GM21528 (cell line): Measurements from ENCODE around the gene TRPT1.

Source experiments
- ATAC-seq: cut with Tn5 transposase; IDR thresholded peaks from one replicate; pipeline ENCODE4 v1.9.1; 2021; ENCODE audit warnings: mild to moderate bottlenecking, moderate library complexity; ENCODE audit not compliant: unreplicated experiment, low FRiP score

TRPT1 gene

DNA sequence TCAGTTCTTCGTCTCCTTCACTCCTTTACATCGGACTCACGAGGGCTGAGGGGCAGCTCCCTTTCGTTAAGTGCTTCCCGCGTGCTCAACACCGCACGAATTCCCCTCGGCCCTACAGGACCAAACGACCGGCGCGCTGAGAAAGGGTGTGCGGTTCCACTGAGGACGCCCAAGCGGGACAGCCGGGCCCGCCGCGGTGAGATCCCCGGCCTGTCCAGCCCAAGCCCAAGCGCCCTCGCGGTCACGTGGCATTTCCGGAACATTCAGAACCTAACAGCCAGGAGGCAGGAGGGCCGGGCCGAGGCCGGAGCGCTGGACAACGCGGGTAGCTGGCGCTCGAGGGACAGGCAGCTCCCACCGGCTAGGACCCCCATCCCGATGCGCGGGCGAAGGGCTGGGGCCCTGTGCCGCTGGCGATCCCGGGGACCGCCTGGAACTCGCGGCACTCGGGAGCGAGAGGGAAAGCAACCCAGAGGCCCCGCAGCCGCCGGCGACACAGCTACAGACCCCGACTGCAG is 40.8 kb downstream of the TRPT1 start:
- peak; percentile 35 for ATAC-seq

DNA sequence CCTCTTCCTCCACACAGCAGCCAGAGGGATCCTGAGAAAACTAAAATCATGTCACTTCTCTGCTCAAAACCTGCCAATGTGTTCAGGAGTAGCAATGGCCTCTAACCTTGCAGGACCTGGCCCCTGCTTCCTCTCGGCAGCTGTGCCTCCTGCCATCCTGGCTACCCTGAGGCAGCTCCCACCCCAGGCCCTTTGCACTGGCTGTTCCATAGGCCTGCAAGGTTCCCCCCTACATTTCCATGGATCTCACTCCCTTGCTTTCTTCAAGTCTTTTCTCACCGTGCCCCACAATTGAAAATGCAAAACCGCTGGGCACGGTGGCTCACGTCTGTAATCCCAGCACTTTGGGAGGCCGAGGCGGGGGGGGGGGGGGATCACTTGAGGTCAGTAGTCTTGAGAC is 42.1 kb downstream of the TRPT1 start:
- ATAC-seq, result no peak

DNA sequence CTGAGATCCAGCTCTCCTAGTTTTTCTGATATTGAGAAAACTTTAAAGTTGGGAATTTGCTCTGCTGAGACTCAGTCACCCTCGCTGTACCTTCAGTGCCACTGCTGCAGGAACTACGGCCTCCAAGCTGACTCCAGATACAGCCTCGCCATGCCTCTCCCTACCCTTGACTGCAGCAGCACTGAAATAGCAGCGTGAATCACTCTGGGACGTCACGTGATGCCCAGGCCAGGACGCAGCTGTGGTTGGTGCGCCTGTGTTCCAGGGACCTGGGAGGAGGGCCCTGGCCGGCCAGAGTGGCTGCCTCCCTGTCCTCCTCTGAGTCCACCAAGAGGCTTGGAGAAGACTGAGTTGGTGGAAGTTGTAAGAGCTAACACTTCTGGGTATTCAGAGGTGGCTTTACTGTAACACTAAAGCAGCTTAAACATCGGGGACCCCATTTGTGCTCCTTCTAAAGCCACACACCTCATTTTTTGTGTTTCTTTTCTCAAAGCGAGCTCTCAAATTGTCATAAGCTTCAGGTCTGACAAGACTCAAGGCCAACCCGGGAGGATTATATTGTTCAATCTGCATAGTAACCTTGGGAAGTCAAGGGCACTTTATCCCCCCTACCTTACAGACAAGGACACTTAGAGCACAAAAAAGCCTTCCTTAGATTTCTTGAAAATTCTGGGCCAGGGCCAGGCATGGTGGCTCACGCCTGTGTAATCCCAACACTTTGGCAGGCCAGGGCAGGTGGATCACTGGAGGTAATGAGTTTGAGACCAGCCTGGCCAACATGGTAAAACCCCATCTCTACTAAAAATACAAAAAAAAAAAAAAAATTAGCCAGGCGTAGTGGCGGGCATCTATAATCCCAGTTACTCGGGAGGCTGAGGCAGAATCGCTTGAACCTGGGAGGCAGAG is 44.2 kb downstream of the TRPT1 start:
- ATAC-seq, result no peak

DNA sequence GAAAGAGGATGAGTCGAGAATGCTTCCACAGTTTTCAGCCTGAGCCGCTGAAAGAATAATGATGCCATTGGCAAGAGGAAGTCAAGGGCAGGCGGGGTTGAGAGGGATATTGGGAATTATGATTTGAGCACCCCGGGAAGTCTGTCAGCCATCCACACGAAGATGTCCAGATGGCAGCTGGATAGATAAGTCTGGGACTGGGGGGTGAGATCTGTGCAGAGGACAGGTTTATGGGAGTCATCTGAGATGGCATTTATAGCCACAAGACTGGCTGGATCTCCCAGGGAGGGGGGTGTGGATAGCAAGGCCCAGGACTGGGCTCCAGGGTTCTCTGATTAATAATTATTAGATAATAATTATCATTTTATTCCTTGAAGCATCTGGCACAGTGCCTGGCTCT is 45.1 kb downstream of the TRPT1 start:
- ATAC-seq, result no peak

DNA sequence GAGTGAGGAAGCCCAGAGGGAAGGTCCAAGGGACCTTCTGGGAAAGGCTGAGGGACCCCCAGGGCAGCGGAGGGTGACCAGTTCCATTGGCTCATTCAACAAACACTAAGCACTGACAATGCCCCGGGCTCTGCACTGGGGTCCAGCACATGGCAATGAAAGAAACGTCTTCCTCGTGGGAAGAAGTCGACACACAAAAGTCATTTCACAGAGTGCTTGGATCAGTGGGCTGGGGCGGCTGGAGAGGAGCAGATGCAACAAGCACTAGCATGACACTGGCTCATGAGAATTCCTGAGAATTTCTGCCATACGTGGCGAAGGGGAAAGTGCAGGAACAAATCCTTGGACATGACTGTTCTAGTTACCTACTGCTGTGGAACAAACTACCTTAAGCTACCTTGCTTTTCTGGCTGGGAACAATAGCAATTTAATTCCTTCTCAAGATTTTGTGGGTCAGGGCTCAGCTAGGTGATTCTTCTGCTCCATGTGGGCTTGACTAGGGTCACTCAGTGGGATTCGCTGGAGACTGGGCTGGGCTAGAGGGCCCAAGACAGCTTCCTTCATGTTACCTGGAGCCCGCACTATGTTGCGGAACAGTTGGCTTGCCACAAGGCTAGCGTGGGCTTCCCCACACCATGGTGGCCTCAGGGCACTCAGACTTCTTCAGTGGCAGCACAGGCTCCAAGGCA is 46.9 kb downstream of the TRPT1 start:
- no peak for ATAC-seq

DNA sequence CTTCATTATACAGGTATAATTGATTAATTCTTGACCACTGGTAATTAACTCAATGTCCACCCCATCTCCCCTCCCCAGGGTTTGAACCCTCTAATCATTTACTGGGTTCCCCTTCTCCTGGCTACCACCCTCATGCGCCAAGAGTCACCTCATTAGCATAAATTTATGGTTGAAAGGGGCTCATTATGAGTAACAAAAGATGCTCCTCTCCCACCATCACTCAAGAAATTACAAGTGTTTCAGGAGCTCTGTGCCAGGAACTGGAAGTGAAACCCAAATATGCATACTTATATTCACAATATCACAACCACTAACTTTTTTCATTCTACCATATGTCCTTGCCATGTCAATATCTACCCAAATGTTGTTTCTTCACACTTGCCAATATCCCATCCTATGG is 47.8 kb downstream of the TRPT1 start:
- ATAC-seq, result no peak

DNA sequence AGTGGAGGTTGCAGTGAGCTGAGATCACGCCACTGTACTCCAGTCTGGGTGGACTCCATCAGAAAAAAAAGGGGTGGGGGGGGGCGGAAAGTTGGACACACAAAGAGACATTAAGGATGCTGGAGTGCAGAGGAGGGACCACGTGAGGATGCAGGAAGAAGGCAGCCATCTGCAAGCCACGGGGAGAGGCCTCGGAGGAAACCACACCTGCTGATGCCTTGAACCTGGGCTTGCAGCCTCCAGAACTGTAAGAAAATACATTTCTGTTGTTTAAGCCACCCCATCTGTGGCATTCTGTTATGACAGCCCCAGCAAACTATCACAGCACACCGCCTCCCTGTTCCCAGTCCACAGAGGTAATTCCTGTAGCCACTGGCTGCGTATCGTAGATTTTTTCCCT is 49.2 kb downstream of the TRPT1 start:
- no peak for ATAC-seq
